Measurements from ENCODE around the gene GDI1.
"Not testable (repeated sequence)": the region's sequence is repeated elsewhere in the genome, so short reads cannot be mapped to it uniquely, and the experiment has no call there.

The GDI1 gene

DNA sequence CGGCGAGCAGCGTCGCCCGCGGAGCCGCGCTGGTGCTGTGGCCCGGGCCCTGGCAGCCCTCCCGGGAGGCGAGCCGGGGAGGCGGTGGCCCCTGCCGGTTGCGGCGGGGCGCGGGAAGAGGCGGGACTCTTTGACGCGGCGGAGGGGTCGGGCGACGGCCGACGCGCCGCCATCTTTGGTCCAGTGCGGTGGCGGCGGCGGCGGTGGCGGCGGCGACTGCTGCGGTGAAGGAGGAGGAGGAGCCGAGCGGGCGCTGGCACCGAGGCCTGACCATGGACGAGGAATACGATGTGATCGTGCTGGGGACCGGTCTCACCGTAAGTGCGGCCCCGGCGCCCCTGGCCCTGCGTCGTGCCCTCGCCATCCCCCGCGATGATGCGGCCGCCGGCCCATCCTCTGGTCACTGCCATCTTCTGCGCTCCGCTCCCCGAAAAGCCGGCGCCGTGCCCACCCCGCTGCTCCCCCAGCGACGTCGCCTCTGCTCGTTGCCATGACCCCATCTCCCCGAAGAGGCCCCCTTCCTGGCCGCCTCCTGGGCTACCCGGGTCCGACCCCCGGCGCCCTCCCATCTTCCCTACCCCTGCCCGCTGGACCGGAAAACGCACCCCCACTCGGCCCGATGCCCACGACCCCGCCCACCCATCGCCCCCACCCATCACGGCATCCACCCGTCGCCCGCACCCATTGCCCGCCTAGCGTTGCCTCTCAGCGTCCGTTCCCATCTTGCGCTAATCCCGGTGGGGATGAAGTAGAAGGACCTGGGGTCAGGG lies at the start of gene GDI1:
TSS of gene GDI1 (plus strand) at position 172 of the 770 bp plus-strand sequence. CDS start at position 273, 101 bp downstream.
- H3K27ac ChIP-seq, result peak within 1 kb of the TSS; percentile 93
- peak within 1 kb of the TSS; percentile 69 to 78 for H3K4me3 ChIP-seq (ENCODE audit: low read depth in 1 of 2, low read length in 1 of 2)

DNA sequence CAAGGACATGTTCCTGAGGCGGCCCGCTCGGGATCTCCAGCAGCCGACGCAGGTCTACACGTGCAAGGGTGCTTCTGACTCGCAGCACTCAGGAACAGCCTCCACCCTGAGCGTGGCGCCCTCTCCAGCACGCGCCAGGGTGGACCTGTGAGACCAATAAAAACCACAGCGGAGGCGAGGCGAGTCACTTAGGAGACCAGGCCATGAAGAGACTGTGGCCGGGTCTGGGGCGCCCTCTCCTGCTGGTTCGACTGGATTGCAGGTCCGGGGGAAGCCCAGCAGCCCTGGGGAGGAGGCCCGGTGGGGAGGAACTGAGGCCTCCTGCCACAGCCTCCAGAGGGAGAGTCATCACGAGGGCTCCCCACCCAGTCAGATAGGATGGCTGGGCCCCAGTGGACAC lies 48.9 kb upstream of the GDI1 start:
- H3K9me3 ChIP-seq, result not testable (repeated sequence)

More for the DNA sequence above, at the start of gene GDI1:
- TF ChIP-seq, protein P1, sequence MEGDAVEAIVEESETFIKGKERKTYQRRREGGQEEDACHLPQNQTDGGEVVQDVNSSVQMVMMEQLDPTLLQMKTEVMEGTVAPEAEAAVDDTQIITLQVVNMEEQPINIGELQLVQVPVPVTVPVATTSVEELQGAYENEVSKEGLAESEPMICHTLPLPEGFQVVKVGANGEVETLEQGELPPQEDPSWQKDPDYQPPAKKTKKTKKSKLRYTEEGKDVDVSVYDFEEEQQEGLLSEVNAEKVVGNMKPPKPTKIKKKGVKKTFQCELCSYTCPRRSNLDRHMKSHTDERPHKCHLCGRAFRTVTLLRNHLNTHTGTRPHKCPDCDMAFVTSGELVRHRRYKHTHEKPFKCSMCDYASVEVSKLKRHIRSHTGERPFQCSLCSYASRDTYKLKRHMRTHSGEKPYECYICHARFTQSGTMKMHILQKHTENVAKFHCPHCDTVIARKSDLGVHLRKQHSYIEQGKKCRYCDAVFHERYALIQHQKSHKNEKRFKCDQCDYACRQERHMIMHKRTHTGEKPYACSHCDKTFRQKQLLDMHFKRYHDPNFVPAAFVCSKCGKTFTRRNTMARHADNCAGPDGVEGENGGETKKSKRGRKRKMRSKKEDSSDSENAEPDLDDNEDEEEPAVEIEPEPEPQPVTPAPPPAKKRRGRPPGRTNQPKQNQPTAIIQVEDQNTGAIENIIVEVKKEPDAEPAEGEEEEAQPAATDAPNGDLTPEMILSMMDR (IDR thresholded peaks at IDR 0.05), result peak; percentile 15
- Histone ChIP-seq H3K36me3 (peaks cover 70% of the 10 kb centered on the region), H3K4me1 (ENCODE audit: control insufficient read depth in 1 of 2, insufficient read depth in 1 of 2, low read depth in 1 of 2, low read length in 1 of 2) (peaks cover 12 to 23% of the 10 kb centered on the region in 2 experiments), H3K9me3 (no peaks in the 10 kb centered on the region), H3K27me3 (no peaks in the 10 kb centered on the region)

DNA sequence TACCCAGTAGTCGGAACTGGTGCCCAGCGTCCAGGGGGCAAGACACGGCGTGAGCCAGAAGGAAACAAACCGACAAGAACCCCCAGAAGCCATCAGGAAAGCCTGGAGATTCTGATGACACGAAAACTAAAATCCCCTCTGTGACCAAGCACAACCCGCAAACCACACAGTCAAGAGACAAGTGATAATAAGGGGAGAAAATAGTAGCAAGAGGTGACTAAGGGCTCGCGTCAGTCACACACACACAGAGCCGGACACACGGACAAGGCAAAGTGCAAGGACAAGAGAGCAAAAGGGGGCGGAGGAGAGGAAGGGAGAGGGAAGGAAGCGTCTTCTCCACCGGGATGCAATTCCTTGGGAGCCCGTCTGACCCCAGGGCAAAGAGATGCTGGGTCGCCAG lies 48.3 kb upstream of the GDI1 start:
- H3K4me1 ChIP-seq (ENCODE audit: control insufficient read depth in 1 of 2, insufficient read depth in 1 of 2, low read depth in 1 of 2, low read length in 1 of 2); H3K27me3 ChIP-seq; H3K4me3 ChIP-seq (ENCODE audit: low read depth in 1 of 2, low read length in 1 of 2); H3K36me3 ChIP-seq; H3K27ac ChIP-seq; H3K9me3 ChIP-seq: not testable (repeated sequence)

More for the DNA sequence above, 48.9 kb upstream of the GDI1 start:
- H3K36me3 ChIP-seq; H3K4me1 ChIP-seq (ENCODE audit: control insufficient read depth in 1 of 2, insufficient read depth in 1 of 2, low read depth in 1 of 2, low read length in 1 of 2); H3K4me3 ChIP-seq (ENCODE audit: low read depth in 1 of 2, low read length in 1 of 2); H3K27me3 ChIP-seq; H3K27ac ChIP-seq: not testable (repeated sequence)

DNA sequence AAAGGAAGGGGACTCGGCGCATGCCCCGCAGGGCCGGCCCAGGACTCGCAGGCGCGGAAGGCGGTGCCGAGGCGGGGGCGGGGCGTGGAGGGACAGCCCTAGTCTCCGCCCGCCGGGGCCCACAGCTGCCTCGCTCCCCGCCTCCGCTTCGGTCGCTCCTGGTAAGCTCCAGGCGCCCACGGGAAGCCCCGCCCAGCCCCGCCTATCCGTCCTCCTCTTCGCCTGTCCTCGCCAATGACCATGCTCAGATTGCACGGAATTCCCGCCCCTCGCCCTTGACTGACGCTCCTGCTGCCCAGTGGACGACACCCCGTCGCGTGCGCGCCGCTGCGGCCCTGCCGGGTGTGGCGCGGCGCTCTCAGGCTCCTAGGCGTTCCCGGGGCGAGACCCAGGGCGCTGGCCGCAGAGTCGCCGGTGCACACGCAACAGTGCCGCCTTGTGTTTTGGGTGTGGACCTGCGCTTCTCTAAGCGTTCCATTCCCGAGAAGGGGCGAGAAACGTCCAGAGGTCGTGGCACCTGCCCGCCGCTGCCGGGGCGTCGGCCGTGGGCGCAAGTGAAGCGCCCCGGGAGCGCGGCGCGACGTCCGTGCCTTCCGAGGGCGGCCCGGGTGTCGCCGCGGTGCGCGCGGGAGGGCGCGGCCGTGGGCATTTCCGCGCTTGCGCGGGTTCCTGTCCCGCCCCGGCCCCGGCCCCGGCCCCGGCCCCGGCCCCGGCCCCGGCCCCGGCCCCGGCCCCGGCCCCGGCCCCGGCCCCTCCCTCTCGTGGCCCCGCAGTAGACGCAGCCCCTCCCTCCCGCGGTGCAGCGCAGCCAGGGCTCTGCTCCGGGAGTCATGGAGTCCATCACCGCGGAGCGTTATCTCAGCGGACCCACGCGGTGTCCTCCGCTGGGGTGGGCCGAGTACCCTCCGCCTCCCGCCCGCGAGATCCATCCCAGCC lies 46.9 kb upstream of the GDI1 start:
- H3K4me3 ChIP-seq (ENCODE audit: low read depth in 1 of 2, low read length in 1 of 2); H3K27me3 ChIP-seq; H3K4me1 ChIP-seq (ENCODE audit: control insufficient read depth in 1 of 2, insufficient read depth in 1 of 2, low read depth in 1 of 2, low read length in 1 of 2); H3K27ac ChIP-seq; H3K36me3 ChIP-seq; H3K9me3 ChIP-seq: not testable (repeated sequence)

DNA sequence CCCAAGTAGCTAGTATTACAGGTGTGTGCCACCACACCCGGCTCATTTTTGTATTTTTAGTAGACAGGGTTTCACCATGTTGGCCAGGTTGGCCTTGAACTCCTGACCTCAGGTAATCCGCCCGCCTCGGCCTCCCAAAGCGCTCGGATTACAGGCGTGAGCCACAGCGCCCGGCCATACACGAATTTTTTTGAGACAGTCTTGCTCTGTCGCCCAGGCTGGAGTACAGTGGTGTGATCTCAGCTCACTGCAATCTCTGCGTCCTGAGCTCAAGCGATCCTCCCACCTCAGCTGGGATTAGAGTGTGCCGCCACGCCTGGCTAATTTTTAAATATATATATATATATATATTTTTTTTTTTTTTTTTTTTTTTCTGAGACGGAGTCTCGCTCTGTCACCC lies 40.6 kb upstream of the GDI1 start:
- Histone ChIP-seq H3K36me3 (peaks cover 16% of the 10 kb centered on the region), H3K4me1 (ENCODE audit: control insufficient read depth in 1 of 2, insufficient read depth in 1 of 2, low read depth in 1 of 2, low read length in 1 of 2) (peaks cover 16 to 21% of the 10 kb centered on the region in 2 experiments)
- H3K27ac ChIP-seq; H3K9me3 ChIP-seq; H3K4me3 ChIP-seq (ENCODE audit: low read depth in 1 of 2, low read length in 1 of 2); H3K27me3 ChIP-seq: not testable (repeated sequence)

DNA sequence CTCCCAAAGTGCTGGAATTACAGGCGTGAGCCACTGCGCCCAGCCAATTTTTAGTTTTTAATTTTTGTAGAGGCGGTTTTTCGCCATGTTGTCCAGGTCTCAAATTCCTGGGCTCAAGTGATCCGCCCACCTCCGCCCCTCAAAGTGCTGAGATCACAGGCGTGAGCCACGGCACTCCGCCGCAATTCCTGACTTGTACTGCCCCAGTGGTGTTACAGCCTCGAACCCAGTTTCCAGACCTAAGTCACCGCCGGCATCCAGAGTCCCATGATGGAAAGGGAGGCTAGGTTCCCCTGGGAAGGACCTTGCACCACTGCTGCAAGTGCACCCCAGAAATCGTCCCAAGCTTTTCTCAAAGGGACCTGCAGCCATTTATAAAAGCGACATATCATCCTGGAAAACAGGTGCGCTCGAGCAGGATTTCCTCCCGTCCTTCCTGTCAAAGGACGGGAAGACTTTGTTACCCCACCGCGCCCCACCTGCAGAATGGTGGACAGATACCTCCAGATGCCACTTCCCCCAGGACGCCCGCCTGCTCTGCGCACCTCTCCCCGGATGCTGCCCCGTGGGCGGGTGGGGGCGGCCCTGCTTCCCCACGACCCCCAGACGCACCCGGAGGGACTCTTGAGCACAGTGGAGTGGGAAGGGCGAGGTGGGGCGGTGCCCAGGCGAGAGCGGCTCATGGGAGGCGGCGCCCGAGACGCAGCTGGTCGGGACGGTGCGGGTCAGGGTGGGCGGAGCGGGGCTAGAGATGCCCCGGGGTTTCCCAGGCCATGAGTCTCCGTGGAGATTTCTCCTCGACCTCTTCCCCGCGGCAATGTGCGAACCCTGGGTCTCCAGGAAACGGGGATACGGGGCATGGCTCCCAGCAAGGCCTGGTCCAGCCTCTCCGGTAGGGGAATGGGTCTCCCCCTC lies 39.7 kb upstream of the GDI1 start:
- no peaks in the 10 kb centered on the region for H3K27me3 ChIP-seq
- H3K36me3 ChIP-seq, result peaks cover 22% of the 10 kb centered on the region
- TF ChIP-seq, protein P1 (IDR thresholded peaks at IDR 0.05), result no peak
- peak overlapping the region; percentile 96 for H3K27ac ChIP-seq
- H3K4me3 ChIP-seq (ENCODE audit: low read depth in 1 of 2, low read length in 1 of 2), result peak overlapping the region; percentile 70 to 78
- peaks cover 16 to 21% of the 10 kb centered on the region in 2 experiments for H3K4me1 ChIP-seq (ENCODE audit: control insufficient read depth in 1 of 2, insufficient read depth in 1 of 2, low read depth in 1 of 2, low read length in 1 of 2)
- no peaks in the 10 kb centered on the region for H3K9me3 ChIP-seq

All from neutrophil (primary cell).